K562 (cell line): ENCODE measurements around the gene DGKA. TPM values are rescaled to one million over a fixed set of nuclear protein-coding genes. Genes with fewer than 3 reads are reported as not detected.

Source experiments
- ATAC-seq: fragments of 200-7000 bp; cut with Tn5 transposase; 3 replicates; pipeline ENCODE4 v1.9.1; 2020; ENCODE audit warnings: moderate library complexity
- BruUV-seq: library from RNA; stranded (reverse); fragments of 400-500 nt; replicated peaks from 2 replicates; lab custom pipeline; 2021; lab: Mats Ljungman, UMichigan
- CTCF ChIA-PET: fragments of 300-600 bp; formaldehyde crosslinking; extraction: SDS; loops from one replicate; lab custom pipeline; 2021; ENCODE audit warnings: low intra/inter-chr PET ratio; lab: Yijun Ruan, JAX
- POLR2A ChIA-PET: fragments of 300-600, 350-650 bp; sonication (Branson Sonifier 250); formaldehyde crosslinking; extraction: SDS; loops from one replicate; lab custom pipeline; 2021; ENCODE audit warnings: antibody characterized with exemption, inconsistent platforms; lab: Yijun Ruan, JAX
- DNase-seq, 4 experiments: peaks; one replicate each; pipeline versions ENCODE4 v3.0.0 to v3.0.0-alpha.2; 2011 to 2018; ENCODE audit warnings: low spot score in 3 of 4, mixed read lengths in 3 of 4; ENCODE audit errors: extremely low read depth in 1 of 4
- FAIRE-seq: peaks from 2 replicates; lab custom pipeline; 2011; peaks lifted over from hg19 to GRCh38; lab: Jason Lieb, UNC
- H2AFZ ChIP-seq: 2 replicates; pipeline ENCODE4 v1.6.0; 2011; ENCODE audit warnings: low read depth, low read length, control low read depth, inconsistent platforms
- H3K27ac ChIP-seq: fragments of 200-600 bp; 3 replicates; pipeline ENCODE4 v1.8.0; 2011; ENCODE audit warnings: low read depth, mild to moderate bottlenecking, control low read depth, inconsistent platforms, low read length, moderate library complexity, mixed read lengths; ENCODE audit errors: extremely low read depth
- H3K27me3 ChIP-seq, 2 experiments: fragments of 300-600 bp in 1 of 2; 2 replicates in 1 of 2; 3 replicates in 1 of 2; pipeline versions ENCODE4 v1.6.0 to v1.8.0; 2011; ENCODE audit warnings: inconsistent platforms in 2 of 2, low read length in 2 of 2, mild to moderate bottlenecking in 1 of 2, mixed read lengths in 1 of 2, moderate library complexity in 1 of 2; ENCODE audit not compliant: control insufficient read depth in 2 of 2, insufficient read depth in 2 of 2
- H3K36me3 ChIP-seq: fragments of 300-600 bp; 3 replicates; pipeline ENCODE4 v1.8.0; 2011; ENCODE audit warnings: mild to moderate bottlenecking, low read length, inconsistent platforms; ENCODE audit not compliant: control insufficient read depth, insufficient read depth
- H3K4me1 ChIP-seq, 2 experiments: fragments of 200-600 bp in 1 of 2; replicated peaks in 1 of 2; 2 replicates in 1 of 2; 3 replicates in 1 of 2; pipeline versions ENCODE4 v1.5.1 to v1.8.0; 2011; ENCODE audit warnings: inconsistent platforms in 2 of 2, low read length in 2 of 2, mild to moderate bottlenecking in 1 of 2, mixed read lengths in 1 of 2, moderate library complexity in 1 of 2; ENCODE audit not compliant: control insufficient read depth in 2 of 2, insufficient read depth in 2 of 2
- H3K4me2 ChIP-seq: 2 replicates; pipeline ENCODE4 v1.6.1; 2011; ENCODE audit warnings: low read length, control low read depth, inconsistent platforms, mixed read lengths; ENCODE audit not compliant: insufficient read depth
- H3K4me3 ChIP-seq: fragments of 200-600 bp; sonication (generic), shearing (Covaris generic); 2 replicates; pipeline ENCODE4 v1.5.1; 2016; ENCODE audit warnings: control low read depth, inconsistent platforms
- H3K79me2 ChIP-seq: fragments of 200-600 bp; 3 replicates; pipeline ENCODE4 v1.8.0; 2011; ENCODE audit warnings: low read length, inconsistent platforms; ENCODE audit not compliant: control insufficient read depth, insufficient read depth
- H3K9ac ChIP-seq, 2 experiments: 2 replicates each; pipeline versions ENCODE4 v1.6.0 to v1.6.1; 2011; ENCODE audit warnings: low read depth in 2 of 2, low read length in 2 of 2, control low read depth in 1 of 2, inconsistent platforms in 1 of 2, mild to moderate bottlenecking in 1 of 2, mixed read lengths in 1 of 2; ENCODE audit not compliant: insufficient read depth in 1 of 2
- H3K9me1 ChIP-seq: one replicate; pipeline ENCODE4 v1.6.0; 2011; ENCODE audit warnings: inconsistent platforms, mild to moderate bottlenecking, low read length, moderate library complexity; ENCODE audit not compliant: control insufficient read depth, insufficient read depth
- H3K9me3 ChIP-seq: replicated peaks from 2 replicates; pipeline ENCODE4 v1.5.1; 2011; ENCODE audit warnings: low read depth, low read length, inconsistent platforms; ENCODE audit not compliant: control insufficient read depth, insufficient read depth
- H4K20me1 ChIP-seq: replicated peaks from 2 replicates; pipeline ENCODE4 v1.6.1; 2011; ENCODE audit warnings: low read length, inconsistent platforms, mixed read lengths; ENCODE audit not compliant: control insufficient read depth, insufficient read depth
- BCOR ChIP-seq: fragments of 450-650 bp; IDR thresholded peaks from 2 replicates; pipeline ENCODE4 v1.6.1; 2016
- EZH2 ChIP-seq: IDR thresholded peaks from 2 replicates; pipeline ENCODE4 v1.6.1; 2012; ENCODE audit warnings: low read depth, mild to moderate bottlenecking, inconsistent platforms, low read length, borderline replicate concordance
- SUPT5H ChIP-seq: fragments of 450-650 bp; IDR thresholded peaks from 2 replicates; pipeline ENCODE4 v1.6.1; 2016
- ZFPM2 ChIP-seq: fragments of 250-450 bp; sonication (Bioruptor Pico); IDR thresholded peaks from 2 replicates; pipeline ENCODE4 v1.5.1; 2022; ENCODE audit warnings: mild to moderate bottlenecking
- ZNF324 ChIP-seq: fragments of 250-450 bp; sonication (Bioruptor Pico); IDR thresholded peaks from 2 replicates; pipeline ENCODE4 v1.4.0; 2020; ENCODE audit warnings: mild to moderate bottlenecking
- ZNF79 ChIP-seq: fragments of 250-450 bp; sonication (Bioruptor Pico); IDR thresholded peaks from 2 replicates; pipeline ENCODE4 v1.4.0; 2020; ENCODE audit warnings: low read depth, mild to moderate bottlenecking, moderate library complexity
- WGBS: fragments of 100-300 bp; shearing (Covaris generic); methylation state at CpG from one replicate; pipeline ENCODE4 v1.1.6; 2016; ENCODE audit warnings: low coverage, mixed read lengths; ENCODE audit not compliant: insufficient coverage; ENCODE audit errors: missing lambda C conversion rate; 5-methylcytosine and 5-hydroxymethylcytosine counted together
- in situ Hi-C: fragments of 300-500 bp; cut with MboI; formaldehyde crosslinking; loops from 4 replicates; pipeline ENCODE4 v1.15.0; 2018; ENCODE audit warnings: inconsistent platforms, mixed read lengths
- intact Hi-C: fragments of 100-400 bp; cut with micrococcal nuclease; formaldehyde crosslinking; loops from 2 replicates; pipeline ENCODE4 v1.14.2; 2022
- polyA plus RNA-seq, 8 experiments: library from polyadenylated mRNA; depleted of rRNA in 4 of 8; stranded (reverse) in 5 of 8; unstranded in 3 of 8; fragments of >200 nt; fragmentation: Nextera tagmentation in 2 of 8; fragmentation: Illumina TruSeq in 1 of 8; extraction: Ambion mirVana in 2 of 8; extraction: Trizol in 1 of 8; gene quantifications; 2 replicates each; pipeline versions ENCODE4 v1.2.1 to v1.2.3, GENCODE V29; 2011 to 2014; ENCODE audit warnings: inconsistent platforms in 1 of 8, missing spikeins in 1 of 8
- total RNA-seq, 7 experiments: library from RNA; depleted of rRNA in 6 of 7; stranded (reverse); fragments of >200 nt in 6 of 7; fragmentation: Illumina TruSeq in 2 of 7; extraction: Trizol in 2 of 7; gene quantifications; 2 replicates each; pipeline versions ENCODE4 v1.2.1 to v1.2.3, GENCODE V29; 2011 to 2021; ENCODE audit warnings: low replicate concordance in 1 of 7
- TF ChIP-seq, protein P1 (sequence below): fragments of 200-800 bp; sonication (Bioruptor generic); IDR thresholded peaks from 2 replicates; pipeline ENCODE4 v1.6.1; 2016; ENCODE audit warnings: missing genetic modification characterization, missing compliant biosample characterization
- TF ChIP-seq, protein P2 (sequence below): fragments of 450-650 bp; formaldehyde crosslinking; IDR thresholded peaks from 2 replicates; pipeline ENCODE4 v1.4.0; 2020; ENCODE audit warnings: mild to moderate bottlenecking, moderate library complexity
- TF ChIP-seq, protein P3 (sequence below): sonication (generic); formaldehyde crosslinking; IDR thresholded peaks from 2 replicates; pipeline ENCODE4 v1.8.0; 2022; ENCODE audit warnings: missing genetic modification reagents, mild to moderate bottlenecking, borderline replicate concordance

The DGKA gene
- total and polyA plus RNA-seq, 9 of the 15 experiments (the other 6 are each of a cell fraction or from before 2014, with no cell fraction given): 3.4 to 12.4 (median 6.2) TPM

DNA sequence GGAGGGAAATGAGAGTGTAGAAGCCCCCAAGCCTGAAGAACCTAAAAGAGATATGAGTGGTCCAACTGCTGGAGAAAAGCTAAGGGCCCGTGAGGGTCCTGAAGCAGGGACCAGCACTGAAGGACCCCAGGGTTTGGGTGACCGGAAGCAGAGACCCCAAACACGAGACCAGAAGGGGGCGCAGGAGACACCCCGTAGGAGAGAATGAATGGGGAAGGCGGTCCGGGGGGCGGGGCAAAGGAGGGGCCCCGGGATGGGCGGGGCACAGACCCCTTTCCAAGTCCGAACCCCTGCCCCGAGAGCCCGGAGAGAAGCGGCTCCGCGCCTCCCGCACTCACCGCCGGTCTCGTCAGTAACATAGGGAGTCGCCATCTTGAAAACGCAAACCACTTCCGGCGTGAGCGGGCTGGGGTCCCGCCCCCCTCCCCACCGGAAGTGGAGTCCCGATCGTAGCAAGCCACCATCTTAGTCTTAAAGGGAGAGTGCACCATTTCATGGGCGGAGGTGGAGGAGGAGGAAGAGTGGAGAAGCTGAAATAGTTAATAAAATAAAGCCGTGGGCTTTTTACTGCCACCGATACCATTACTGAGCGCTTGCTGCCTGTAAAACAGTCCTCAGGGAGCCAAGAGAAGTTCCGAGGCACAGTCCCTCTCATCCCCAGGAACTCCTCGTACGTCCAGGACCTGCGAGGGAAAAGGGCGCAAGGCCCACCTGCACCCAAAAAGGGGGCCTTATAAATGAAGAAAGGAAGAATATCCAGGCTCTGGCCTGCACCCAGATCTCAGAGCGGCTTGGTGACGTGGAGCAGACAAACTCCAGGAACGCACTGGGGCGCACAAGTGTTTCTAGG is 4.0 kb upstream of the DGKA start (continued):
- TF ChIP-seq SUPT5H (no peak; the same call in 1 of the 2 replicates), ZNF79 (CRISPR knock-in tag) (no peak), ZNF324 (CRISPR knock-in tag) (no peak), ZFPM2 (CRISPR knock-in tag) (no peak)

DNA sequence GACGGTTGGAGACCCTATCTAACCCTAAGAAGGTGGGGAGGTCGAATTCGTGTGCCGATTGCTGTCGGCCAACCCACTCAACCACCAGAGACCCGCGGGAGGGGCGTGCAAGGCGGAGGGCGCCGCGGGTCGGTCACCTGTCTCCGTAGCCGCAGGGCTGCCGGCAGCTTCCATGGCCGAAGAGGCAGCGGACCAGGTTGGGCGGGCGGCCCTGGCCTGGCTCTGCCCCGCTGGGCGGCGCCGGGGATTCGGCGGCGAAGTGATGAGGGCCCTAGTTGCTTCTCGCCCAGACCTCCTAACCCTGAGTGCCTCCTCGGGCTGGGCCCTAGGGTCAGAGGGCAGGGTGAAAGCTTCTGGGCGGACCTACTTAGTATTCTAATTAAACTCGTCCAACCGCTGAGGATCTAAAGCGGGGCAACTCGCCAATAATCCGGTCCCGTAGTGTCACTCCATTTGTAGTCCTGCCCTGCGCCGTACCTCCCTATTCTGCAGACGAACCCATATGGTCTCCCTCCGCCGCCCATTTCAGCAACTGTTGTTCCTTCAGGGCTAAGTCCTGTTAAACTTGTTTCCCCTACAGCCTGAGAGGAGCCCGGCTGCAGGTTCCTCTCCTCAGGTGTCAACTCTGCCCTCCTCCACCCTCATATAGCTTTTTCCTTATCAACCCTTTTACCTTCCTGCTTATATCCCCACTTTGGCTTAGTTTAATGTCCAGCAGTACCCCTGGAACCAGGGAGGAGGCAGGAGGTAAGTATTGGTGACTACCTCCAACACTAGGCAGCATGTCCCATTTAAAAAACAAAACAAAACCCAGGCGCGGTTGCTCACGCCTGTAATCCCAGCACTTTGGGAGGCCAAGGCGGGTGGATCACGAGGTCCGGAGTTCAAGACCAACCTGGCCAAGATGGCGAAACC is 3.1 kb upstream of the DGKA start, which contains the start of gene PYM1:
TSS of gene PYM1 (minus strand) at position 307 of the 915 bp plus-strand sequence. CDS start at position 174, 133 bp downstream.
- Histone ChIP-seq H3K4me3 (peak within 1 kb of the TSS; percentile 69), H3K9ac (peak within 1 kb of the TSS; percentile 94 to 99), H4K20me1 (no peaks in the 10 kb centered on the region), H3K27me3 (no peaks in the 10 kb centered on the region), H3K4me1 (peaks cover 25 to 35% of the 10 kb centered on the region in 2 experiments; a peak in 4 of 5 replicates), H3K9me3 (no peaks in the 10 kb centered on the region), H3K36me3 (peaks cover 22% of the 10 kb centered on the region), H3K4me2 (peak within 1 kb of the TSS; percentile 91), H3K79me2 (peaks cover 56% of the 10 kb centered on the region), H3K27ac (peak within 1 kb of the TSS; percentile 95), H3K9me1 (no peaks in the 10 kb centered on the region), H2AFZ (peak within 1 kb of the TSS; percentile 93)
- BruUV-seq: no TSS peak
- ChIA-PET POLR2A (interaction anchor here (0.6 to 3.8 kb wide), 17 partner anchors 8 to 487 kb away, joined by 3 to 26 read pairs (median 4); partner anchors contain the start of genes MYL6, ORMDL2, RAB5B and SARNP), CTCF (no interaction called here)
- intact Hi-C loops: loop anchor here (2.0 to 5.0 kb wide), 4 partner anchors 44 to 185 kb away; partner anchors contain the start of genes GDF11, RAB5B, RPS26 and SARNP
- WGBS: 2% methylated on average over 49 of the region's 49 CpGs
- peak; percentile 80 for ATAC-seq
- in situ Hi-C loops: no loop called here
- peak; percentile 84 for FAIRE-seq
- DNase-seq: peak; percentile 79 to 95 (median 86)
- no peak for TF ChIP-seq BCOR
- TF ChIP-seq, protein P1, sequence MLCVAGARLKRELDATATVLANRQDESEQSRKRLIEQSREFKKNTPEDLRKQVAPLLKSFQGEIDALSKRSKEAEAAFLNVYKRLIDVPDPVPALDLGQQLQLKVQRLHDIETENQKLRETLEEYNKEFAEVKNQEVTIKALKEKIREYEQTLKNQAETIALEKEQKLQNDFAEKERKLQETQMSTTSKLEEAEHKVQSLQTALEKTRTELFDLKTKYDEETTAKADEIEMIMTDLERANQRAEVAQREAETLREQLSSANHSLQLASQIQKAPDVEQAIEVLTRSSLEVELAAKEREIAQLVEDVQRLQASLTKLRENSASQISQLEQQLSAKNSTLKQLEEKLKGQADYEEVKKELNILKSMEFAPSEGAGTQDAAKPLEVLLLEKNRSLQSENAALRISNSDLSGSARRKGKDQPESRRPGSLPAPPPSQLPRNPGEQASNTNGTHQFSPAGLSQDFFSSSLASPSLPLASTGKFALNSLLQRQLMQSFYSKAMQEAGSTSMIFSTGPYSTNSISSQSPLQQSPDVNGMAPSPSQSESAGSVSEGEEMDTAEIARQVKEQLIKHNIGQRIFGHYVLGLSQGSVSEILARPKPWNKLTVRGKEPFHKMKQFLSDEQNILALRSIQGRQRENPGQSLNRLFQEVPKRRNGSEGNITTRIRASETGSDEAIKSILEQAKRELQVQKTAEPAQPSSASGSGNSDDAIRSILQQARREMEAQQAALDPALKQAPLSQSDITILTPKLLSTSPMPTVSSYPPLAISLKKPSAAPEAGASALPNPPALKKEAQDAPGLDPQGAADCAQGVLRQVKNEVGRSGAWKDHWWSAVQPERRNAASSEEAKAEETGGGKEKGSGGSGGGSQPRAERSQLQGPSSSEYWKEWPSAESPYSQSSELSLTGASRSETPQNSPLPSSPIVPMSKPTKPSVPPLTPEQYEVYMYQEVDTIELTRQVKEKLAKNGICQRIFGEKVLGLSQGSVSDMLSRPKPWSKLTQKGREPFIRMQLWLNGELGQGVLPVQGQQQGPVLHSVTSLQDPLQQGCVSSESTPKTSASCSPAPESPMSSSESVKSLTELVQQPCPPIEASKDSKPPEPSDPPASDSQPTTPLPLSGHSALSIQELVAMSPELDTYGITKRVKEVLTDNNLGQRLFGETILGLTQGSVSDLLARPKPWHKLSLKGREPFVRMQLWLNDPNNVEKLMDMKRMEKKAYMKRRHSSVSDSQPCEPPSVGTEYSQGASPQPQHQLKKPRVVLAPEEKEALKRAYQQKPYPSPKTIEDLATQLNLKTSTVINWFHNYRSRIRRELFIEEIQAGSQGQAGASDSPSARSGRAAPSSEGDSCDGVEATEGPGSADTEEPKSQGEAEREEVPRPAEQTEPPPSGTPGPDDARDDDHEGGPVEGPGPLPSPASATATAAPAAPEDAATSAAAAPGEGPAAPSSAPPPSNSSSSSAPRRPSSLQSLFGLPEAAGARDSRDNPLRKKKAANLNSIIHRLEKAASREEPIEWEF (CRISPR knock-in tag): no peak
- TF ChIP-seq, protein P2, sequence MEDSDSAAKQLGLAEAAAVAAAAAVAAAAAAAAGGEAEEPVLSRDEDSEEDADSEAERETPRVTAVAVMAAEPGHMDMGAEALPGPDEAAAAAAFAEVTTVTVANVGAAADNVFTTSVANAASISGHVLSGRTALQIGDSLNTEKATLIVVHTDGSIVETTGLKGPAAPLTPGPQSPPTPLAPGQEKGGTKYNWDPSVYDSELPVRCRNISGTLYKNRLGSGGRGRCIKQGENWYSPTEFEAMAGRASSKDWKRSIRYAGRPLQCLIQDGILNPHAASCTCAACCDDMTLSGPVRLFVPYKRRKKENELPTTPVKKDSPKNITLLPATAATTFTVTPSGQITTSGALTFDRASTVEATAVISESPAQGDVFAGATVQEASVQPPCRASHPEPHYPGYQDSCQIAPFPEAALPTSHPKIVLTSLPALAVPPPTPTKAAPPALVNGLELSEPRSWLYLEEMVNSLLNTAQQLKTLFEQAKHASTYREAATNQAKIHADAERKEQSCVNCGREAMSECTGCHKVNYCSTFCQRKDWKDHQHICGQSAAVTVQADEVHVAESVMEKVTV (CRISPR knock-in tag): no peak
- TF ChIP-seq EZH2: no peak
- TF ChIP-seq, protein P3, sequence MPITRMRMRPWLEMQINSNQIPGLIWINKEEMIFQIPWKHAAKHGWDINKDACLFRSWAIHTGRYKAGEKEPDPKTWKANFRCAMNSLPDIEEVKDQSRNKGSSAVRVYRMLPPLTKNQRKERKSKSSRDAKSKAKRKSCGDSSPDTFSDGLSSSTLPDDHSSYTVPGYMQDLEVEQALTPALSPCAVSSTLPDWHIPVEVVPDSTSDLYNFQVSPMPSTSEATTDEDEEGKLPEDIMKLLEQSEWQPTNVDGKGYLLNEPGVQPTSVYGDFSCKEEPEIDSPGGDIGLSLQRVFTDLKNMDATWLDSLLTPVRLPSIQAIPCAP (CRISPR knock-in tag): no peak
